Thymus (tissue), 11 donors: ENCODE data around the gene CTNNA3. TPM values are rescaled to one million over a fixed set of nuclear protein-coding genes. Genes with fewer than 3 reads are reported as not detected.

ENCODE experiments used
- DNase-seq, 9 donors: peaks; one replicate each; pipeline ENCODE4 v3.0.0-alpha.2; 2013; ENCODE audit warnings: low spot score in 9 of 9, low read depth in 6 of 9, missing footprints in 1 of 9
- H3K27ac ChIP-seq, 2 donors: one replicate each; pipeline ENCODE4 v1.5.1; 2013; ENCODE audit warnings: control low read depth in 1 of 2, low read depth in 1 of 2, low read length in 1 of 2, mild to moderate bottlenecking in 1 of 2, moderate library complexity in 1 of 2
- H3K27me3 ChIP-seq, 2 donors: one replicate each; pipeline ENCODE4 v1.5.1; 2013; ENCODE audit warnings: low read length in 1 of 2; ENCODE audit not compliant: control insufficient read depth in 2 of 2, insufficient read depth in 1 of 2
- H3K36me3 ChIP-seq, 2 donors: one replicate each; pipeline ENCODE4 v1.5.1; 2013; ENCODE audit warnings: low read length in 1 of 2, mild to moderate bottlenecking in 1 of 2, moderate library complexity in 1 of 2; ENCODE audit not compliant: control insufficient read depth in 2 of 2, insufficient read depth in 2 of 2
- H3K4me1 ChIP-seq, 2 donors: one replicate each; pipeline ENCODE4 v1.5.1; 2013; ENCODE audit warnings: low read length in 2 of 2; ENCODE audit not compliant: control insufficient read depth in 2 of 2, insufficient read depth in 2 of 2
- H3K4me3 ChIP-seq, 2 donors: one replicate each; pipeline ENCODE4 v1.5.1; 2013; ENCODE audit warnings: low read length in 2 of 2, control low read depth in 1 of 2, mild to moderate bottlenecking in 1 of 2
- H3K9me3 ChIP-seq, 2 donors: one replicate each; pipeline ENCODE4 v1.5.1; 2013; ENCODE audit warnings: low read length in 1 of 2, mild to moderate bottlenecking in 1 of 2; ENCODE audit not compliant: control insufficient read depth in 2 of 2, insufficient read depth in 1 of 2
- WGBS: extraction: QIAGEN DNeasy Blood & Tissue Kit; methylation state at CpG from one replicate; pipeline ENCODE4 v1.1.7; 2013; 5-methylcytosine and 5-hydroxymethylcytosine counted together
- polyA plus RNA-seq: library from polyadenylated mRNA; stranded (reverse); fragments of 200-250 nt; gene quantifications from one replicate; pipeline ENCODE4 v1.2.3, GENCODE V29; 2013
- total RNA-seq: library from RNA; stranded (reverse); fragments of 120-200 nt; gene quantifications from one replicate; pipeline ENCODE4 v1.2.4, GENCODE V29; 2013
- donor health status: healthy.

CTNNA3 gene
- total and polyA plus RNA-seq, 2 donors: 0.27 to 0.28 TPM

DNA sequence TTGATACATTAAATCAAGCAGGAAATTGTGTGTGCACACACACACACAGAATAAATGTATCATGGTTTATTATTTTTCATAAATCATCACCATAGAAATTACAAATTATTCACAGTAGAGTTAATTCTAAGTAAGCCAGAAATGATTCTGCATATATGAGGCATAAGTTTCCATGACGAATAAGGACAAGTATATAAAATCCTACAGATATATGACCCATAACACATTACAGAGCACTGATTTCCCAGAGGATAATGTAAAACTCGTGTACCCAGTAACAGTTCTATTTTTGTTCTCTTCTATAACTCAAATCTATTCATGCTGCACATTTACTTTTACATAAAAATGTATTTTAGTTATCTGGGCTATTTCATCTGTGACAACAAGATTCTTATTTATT, 600.5 kb downstream of the CTNNA3 start:
- WGBS: 63% methylated on average over 2 of the region's 2 CpGs
- DNase-seq: no peak
- H3K36me3 ChIP-seq: no peaks in the 10 kb centered on the region
- H3K4me1 ChIP-seq: no peaks in the 10 kb centered on the region
- H3K27me3 ChIP-seq: no peaks in the 10 kb centered on the region
- no peaks in the 10 kb centered on the region for H3K9me3 ChIP-seq
- no peak overlapping the region for H3K27ac ChIP-seq
- no peak overlapping the region for H3K4me3 ChIP-seq

DNA sequence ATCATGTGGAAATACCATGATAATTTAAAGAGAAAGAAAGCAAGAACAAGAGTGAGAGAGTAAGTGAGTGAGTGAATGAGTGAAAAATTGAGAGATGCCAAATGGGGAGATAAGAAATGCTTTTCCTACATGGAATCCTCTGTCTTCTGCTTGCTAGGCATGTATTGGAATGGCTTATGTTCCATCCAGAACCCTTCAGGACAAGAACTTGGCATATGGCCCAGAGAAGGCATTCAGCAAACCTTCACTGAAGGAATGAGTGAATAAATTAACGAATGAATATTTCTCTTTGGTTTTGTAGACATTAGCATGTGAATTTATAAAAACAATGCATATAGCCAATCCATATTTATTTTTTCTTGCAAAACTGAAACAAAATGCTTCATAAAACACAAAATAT, 608.0 kb downstream of the CTNNA3 start:
- WGBS: 91% methylated on average over 1 of the region's 1 CpG
- no peak for DNase-seq
- no peak overlapping the region for H3K4me3 ChIP-seq
- H3K9me3 ChIP-seq: no peaks in the 10 kb centered on the region
- no peaks in the 10 kb centered on the region for H3K27me3 ChIP-seq
- H3K4me1 ChIP-seq: no peaks in the 10 kb centered on the region
- H3K36me3 ChIP-seq: no peaks in the 10 kb centered on the region
- H3K27ac ChIP-seq: no peak overlapping the region

DNA sequence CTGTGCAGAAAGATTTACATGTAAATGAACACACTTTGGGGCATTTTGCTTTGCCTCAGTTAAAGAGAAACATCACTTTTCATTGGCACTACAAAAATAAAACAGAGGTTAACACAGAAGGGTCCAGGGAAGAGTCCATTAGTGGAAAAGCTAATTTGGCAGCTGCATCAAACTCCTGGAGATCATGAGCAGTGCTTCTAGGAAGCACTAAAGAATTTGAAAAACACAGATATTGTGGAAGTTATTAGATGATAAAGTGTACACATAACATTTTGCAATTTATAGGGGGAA, 608.9 kb downstream of the CTNNA3 start:
- Histone ChIP-seq H3K9me3 (no peaks in the 10 kb centered on the region), H3K27me3 (no peaks in the 10 kb centered on the region), H3K27ac (no peak overlapping the region), H3K36me3 (no peaks in the 10 kb centered on the region), H3K4me3 (no peak overlapping the region), H3K4me1 (no peaks in the 10 kb centered on the region)
- no peak for DNase-seq

DNA sequence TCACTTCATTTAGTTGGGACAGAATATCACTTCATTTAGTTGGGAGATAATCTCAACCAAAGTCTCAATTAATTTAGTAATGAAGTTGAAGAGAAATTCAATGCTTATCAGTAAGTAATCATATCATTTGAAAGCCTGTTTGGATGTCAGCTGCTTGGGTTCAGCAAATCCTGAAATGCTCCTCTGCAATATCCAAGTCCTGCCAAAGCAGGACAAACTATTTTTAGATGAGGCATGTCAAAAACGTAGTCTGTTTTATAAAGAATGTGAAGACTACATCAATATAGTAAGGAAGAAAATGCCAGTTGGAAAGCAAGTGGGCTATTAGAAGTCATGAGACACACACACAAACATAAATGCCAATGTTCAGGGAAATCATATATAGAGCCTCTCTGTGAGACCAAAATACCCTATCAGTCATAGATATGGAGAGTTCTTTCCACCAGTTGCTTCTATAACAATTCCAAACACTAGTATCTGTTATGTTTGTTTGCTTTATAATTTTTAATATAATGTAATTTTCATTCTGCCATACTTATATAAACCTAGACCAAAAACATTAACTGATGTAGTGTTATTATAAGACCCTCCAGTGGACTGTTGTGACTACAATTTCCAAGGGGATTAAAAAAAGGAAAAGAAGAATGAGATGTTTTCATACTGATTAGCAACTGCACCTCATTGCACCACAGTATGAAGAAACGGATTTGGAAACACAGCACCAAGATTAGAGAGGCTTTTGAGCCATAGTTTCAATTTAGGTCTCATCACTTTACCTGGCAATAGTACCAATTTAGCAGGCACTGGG, 609.5 kb downstream of the CTNNA3 start:
- DNase-seq: no peak
- H3K4me3 ChIP-seq: no peak overlapping the region
- WGBS: 83% methylated on average over 2 of the region's 2 CpGs
- no peak overlapping the region for H3K27ac ChIP-seq
- H3K9me3 ChIP-seq: no peaks in the 10 kb centered on the region
- H3K4me1 ChIP-seq: no peaks in the 10 kb centered on the region
- no peaks in the 10 kb centered on the region for H3K36me3 ChIP-seq
- no peaks in the 10 kb centered on the region for H3K27me3 ChIP-seq

DNA sequence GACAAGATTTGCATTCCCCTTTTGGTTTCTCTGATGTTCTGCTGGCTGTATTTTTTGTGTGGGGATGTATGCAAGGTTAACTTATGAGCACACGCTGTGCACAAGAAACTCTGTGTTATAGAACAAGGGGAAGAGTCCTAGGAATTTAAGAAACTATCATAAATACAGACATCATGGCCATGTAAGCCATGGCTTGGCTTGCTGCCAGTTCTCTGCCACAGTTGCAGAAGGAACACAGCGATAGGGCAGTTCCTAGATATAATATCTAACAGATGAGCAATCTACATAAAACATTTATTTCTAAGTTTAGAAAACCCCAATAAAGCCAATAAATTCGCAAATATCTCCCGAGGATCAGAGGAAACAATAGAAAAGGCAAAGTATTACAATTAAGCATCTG, 616.9 kb downstream of the CTNNA3 start:
- no peaks in the 10 kb centered on the region for H3K36me3 ChIP-seq
- H3K27ac ChIP-seq: no peak overlapping the region
- DNase-seq: no peak
- 37% methylated on average over 4 of the region's 4 CpGs for WGBS
- H3K27me3 ChIP-seq: no peaks in the 10 kb centered on the region
- no peak overlapping the region for H3K4me3 ChIP-seq
- no peaks in the 10 kb centered on the region for H3K9me3 ChIP-seq
- H3K4me1 ChIP-seq: no peaks in the 10 kb centered on the region

DNA sequence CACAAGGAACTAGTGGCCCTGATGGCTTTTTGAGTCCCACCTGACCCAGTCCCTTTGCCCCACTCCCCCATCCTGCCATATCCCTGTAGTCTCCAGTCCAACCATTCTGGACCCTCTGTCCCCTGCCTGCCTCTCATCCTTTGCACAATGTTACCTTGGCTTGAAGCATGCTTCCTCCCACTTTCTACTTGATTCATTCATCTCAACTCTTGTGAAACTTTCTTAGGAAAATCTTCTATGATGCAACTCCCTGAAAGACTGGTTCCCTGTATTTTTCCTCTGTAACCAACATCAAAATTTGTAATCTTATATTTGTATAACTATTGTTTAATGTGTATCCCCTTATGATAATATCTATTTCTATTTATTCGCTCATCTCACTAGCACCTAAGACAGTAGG, 618.6 kb downstream of the CTNNA3 start:
- H3K27ac ChIP-seq: no peak overlapping the region
- WGBS: 95% methylated on average over 1 of the region's 1 CpG
- no peak overlapping the region for H3K4me3 ChIP-seq
- no peaks in the 10 kb centered on the region for H3K36me3 ChIP-seq
- no peaks in the 10 kb centered on the region for H3K27me3 ChIP-seq
- no peaks in the 10 kb centered on the region for H3K9me3 ChIP-seq
- no peak for DNase-seq
- no peaks in the 10 kb centered on the region for H3K4me1 ChIP-seq

DNA sequence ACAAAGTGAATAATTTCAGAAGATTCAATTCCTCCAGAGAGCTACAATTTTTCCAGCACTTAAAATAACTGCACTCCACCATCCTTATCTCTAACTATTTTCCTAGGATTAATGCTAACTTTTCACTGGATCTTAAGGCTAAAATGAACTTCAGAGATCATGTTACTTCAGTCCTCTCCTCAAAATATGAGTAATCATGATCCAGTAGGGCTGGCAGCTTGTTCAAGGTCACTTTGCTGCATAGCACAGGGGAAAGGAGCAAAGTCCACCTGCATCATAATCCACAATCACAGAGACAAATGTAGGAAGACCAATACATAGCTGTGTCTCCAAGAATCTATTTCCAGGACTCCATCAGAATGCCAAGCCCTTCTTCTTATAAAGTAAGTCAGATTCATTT, 619.9 kb downstream of the CTNNA3 start:
- no peaks in the 10 kb centered on the region for H3K4me1 ChIP-seq
- DNase-seq: no peak
- H3K4me3 ChIP-seq: no peak overlapping the region
- no peaks in the 10 kb centered on the region for H3K27me3 ChIP-seq
- no peak overlapping the region for H3K27ac ChIP-seq
- no peaks in the 10 kb centered on the region for H3K9me3 ChIP-seq
- H3K36me3 ChIP-seq: no peaks in the 10 kb centered on the region

DNA sequence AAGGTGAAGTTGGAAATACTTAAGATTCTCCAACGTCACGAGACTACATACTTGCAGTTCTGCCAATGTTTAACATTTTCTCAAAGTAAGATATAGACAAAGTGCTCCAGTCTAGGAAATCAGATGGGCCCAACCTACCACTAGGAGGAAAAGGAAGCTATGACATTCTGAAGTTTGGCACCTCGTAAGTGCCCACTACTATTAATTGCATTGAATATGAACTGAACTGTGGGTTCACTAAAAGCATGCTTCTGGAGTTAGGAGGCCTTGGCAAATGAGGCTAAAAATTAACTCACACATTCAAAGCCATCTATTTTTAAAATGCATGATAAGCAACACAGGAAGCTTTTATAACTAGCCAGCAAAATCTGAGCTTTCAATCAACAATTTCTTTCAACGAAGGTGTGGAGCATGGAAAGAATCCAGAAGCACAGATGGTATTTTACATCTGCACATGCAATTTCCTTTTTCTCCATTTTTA, 620.5 kb downstream of the CTNNA3 start:
- H3K4me3 ChIP-seq: no peak overlapping the region
- H3K27me3 ChIP-seq: no peaks in the 10 kb centered on the region
- H3K9me3 ChIP-seq: no peaks in the 10 kb centered on the region
- WGBS: 70% methylated on average over 4 of the region's 4 CpGs
- no peaks in the 10 kb centered on the region for H3K36me3 ChIP-seq
- no peaks in the 10 kb centered on the region for H3K4me1 ChIP-seq
- DNase-seq: no peak
- no peak overlapping the region for H3K27ac ChIP-seq

DNA sequence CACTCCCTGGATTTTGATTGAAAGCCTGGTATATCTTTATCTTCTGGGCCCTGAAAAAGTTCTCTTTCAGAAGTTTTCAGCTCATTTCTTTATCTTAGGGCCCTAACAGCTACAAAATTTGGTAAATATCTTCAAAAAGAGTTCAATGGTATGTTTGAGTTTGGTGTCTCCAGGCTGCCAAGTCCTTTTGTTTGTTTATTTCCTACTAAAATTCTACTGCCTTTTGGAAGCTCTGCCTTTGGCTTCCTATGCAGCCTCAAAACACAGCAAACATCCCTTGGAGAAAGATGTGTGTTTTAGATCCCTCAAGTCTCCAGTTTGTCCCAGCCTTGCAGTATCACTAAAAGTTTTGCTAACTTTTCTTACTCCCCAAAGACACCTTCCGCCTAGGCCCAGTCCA, 623.3 kb downstream of the CTNNA3 start:
- Histone ChIP-seq H3K36me3 (no peaks in the 10 kb centered on the region), H3K27me3 (no peaks in the 10 kb centered on the region), H3K4me1 (no peaks in the 10 kb centered on the region), H3K9me3 (no peaks in the 10 kb centered on the region), H3K4me3 (no peak overlapping the region), H3K27ac (no peak overlapping the region)
- DNase-seq: no peak
- WGBS: 95% methylated on average over 1 of the region's 1 CpG
